ENCODE data around the gene MCOLN2.

Gene MCOLN2

GRCh38 chr1:84985365-84985764 is 11.5 kb downstream of the MCOLN2 start:
- no peak for DNase-seq

GRCh38 chr1:84982395-84982794 is 14.5 kb downstream of the MCOLN2 start:
- DNase-seq = no peak

GRCh38 chr1:84975035-84975434 is 21.9 kb downstream of the MCOLN2 start:
- no peak for DNase-seq

GRCh38 chr1:84973498-84974334 is 23.2 kb downstream of the MCOLN2 start:
- no peak for DNase-seq

GRCh38 chr1:84972377-84972987 is 24.4 kb downstream of the MCOLN2 start:
- DNase-seq = no peak

- no peak for DNase-seq
These were observed 25.0 kb downstream of the MCOLN2 start for GRCh38 chr1:84971957-84972356.

GRCh38 chr1:84969489-84970250 is 27.2 kb downstream of the MCOLN2 start:
- DNase-seq = no peak

- DNase-seq = no peak
These were observed 28.0 kb downstream of the MCOLN2 start for GRCh38 chr1:84968865-84969264.

- no peak for DNase-seq
These were observed 28.8 kb downstream of the MCOLN2 start for GRCh38 chr1:84968101-84968500.

- DNase-seq = no peak
These were observed 29.2 kb downstream of the MCOLN2 start for GRCh38 chr1:84967666-84968065.

GRCh38 chr1:84963021-84963420 is 33.9 kb downstream of the MCOLN2 start:
- DNase-seq = no peak

GRCh38 chr1:84961316-84961715 is 35.6 kb downstream of the MCOLN2 start:
- DNase-seq = no peak

- no peak for DNase-seq
These were observed 36.5 kb downstream of the MCOLN2 start for GRCh38 chr1:84960371-84960770.

- no peak for DNase-seq
These were observed 37.6 kb downstream of the MCOLN2 start for GRCh38 chr1:84959294-84959693.

GRCh38 chr1:84957966-84958365 is 38.9 kb downstream of the MCOLN2 start:
- DNase-seq = no peak

- DNase-seq = no peak
These were observed 40.3 kb downstream of the MCOLN2 start for GRCh38 chr1:84956655-84957054.

GRCh38 chr1:84956097-84956496 is 40.8 kb downstream of the MCOLN2 start:
- no peak for DNase-seq

- no peak for DNase-seq
These were observed 47.2 kb downstream of the MCOLN2 start for GRCh38 chr1:84949664-84950063.

GRCh38 chr1:84947536-84948410 is 49.1 kb downstream of the MCOLN2 start:
- no peak for DNase-seq

- no peak for DNase-seq
These were observed 50.3 kb downstream of the MCOLN2 start for GRCh38 chr1:84946631-84947030.

- no peak for DNase-seq
These were observed 52.0 kb downstream of the MCOLN2 start for GRCh38 chr1:84944767-84945486.

- DNase-seq = no peak
These were observed 55.1 kb downstream of the MCOLN2 start for GRCh38 chr1:84941843-84942242.
